HEK293 (cell line): ENCODE data around the gene AP1S1.

Experiments
- REST ChIP-seq: fragments of 450-650 bp; formaldehyde crosslinking; IDR thresholded peaks from 2 replicates; pipeline ENCODE4 v1.5.1; 2016; ENCODE audit warnings: missing biosample characterization, missing genetic modification characterization
- ZBTB21 ChIP-seq: fragments of 450-650 bp; formaldehyde crosslinking; IDR thresholded peaks from 2 replicates; pipeline ENCODE4 v1.5.1; 2017; ENCODE audit warnings: missing biosample characterization, missing genetic modification characterization
- ZBTB7A ChIP-seq: fragments of 450-650 bp; formaldehyde crosslinking; IDR thresholded peaks from 2 replicates; pipeline ENCODE4 v1.5.1; 2016; ENCODE audit warnings: low read depth, missing biosample characterization, missing genetic modification characterization
- ZBTB8A ChIP-seq: fragments of 450-650 bp; formaldehyde crosslinking; IDR thresholded peaks from 2 replicates; pipeline ENCODE4 v1.5.1; 2016; ENCODE audit warnings: missing biosample characterization, missing genetic modification characterization
- ZNF221 ChIP-seq: fragments of 450-650 bp; formaldehyde crosslinking; IDR thresholded peaks from 2 replicates; pipeline ENCODE4 v1.5.1; 2017; ENCODE audit warnings: missing biosample characterization, missing genetic modification characterization, borderline replicate concordance
- TF ChIP-seq, protein P1 (sequence below): fragments of 450-650 bp; formaldehyde crosslinking; IDR thresholded peaks from 2 replicates; pipeline ENCODE4 v1.5.1; 2016; ENCODE audit warnings: missing biosample characterization, missing genetic modification characterization

- TF ChIP-seq, protein P1, sequence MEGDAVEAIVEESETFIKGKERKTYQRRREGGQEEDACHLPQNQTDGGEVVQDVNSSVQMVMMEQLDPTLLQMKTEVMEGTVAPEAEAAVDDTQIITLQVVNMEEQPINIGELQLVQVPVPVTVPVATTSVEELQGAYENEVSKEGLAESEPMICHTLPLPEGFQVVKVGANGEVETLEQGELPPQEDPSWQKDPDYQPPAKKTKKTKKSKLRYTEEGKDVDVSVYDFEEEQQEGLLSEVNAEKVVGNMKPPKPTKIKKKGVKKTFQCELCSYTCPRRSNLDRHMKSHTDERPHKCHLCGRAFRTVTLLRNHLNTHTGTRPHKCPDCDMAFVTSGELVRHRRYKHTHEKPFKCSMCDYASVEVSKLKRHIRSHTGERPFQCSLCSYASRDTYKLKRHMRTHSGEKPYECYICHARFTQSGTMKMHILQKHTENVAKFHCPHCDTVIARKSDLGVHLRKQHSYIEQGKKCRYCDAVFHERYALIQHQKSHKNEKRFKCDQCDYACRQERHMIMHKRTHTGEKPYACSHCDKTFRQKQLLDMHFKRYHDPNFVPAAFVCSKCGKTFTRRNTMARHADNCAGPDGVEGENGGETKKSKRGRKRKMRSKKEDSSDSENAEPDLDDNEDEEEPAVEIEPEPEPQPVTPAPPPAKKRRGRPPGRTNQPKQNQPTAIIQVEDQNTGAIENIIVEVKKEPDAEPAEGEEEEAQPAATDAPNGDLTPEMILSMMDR (tag by site-specific recombination), result no peak
- TF ChIP-seq REST (tag by site-specific recombination) (no peak), ZNF221 (tag by site-specific recombination) (no peak), ZBTB8A (no peak), ZBTB21 (tag by site-specific recombination) (no peak), ZBTB7A (tag by site-specific recombination) (no peak)
These were observed 19.8 kb upstream of the AP1S1 start for GRCh38 chr7:101134399-101134980.
